Measurements from ENCODE around the gene HIVEP3.

Gene HIVEP3

GRCh38 chr1:41779360-41779759 is 139.4 kb downstream of the HIVEP3 start:
- no peak for DNase-seq

GRCh38 chr1:41777695-41778094 is 141.0 kb downstream of the HIVEP3 start:
- DNase-seq: no peak

GRCh38 chr1:41776891-41777441 is 141.8 kb downstream of the HIVEP3 start:
- no peak for DNase-seq

- no peak for DNase-seq
These were observed 142.7 kb downstream of the HIVEP3 start for GRCh38 chr1:41775956-41776585.

- no peak for DNase-seq
These were observed 144.2 kb downstream of the HIVEP3 start for GRCh38 chr1:41774471-41774990.

GRCh38 chr1:41773842-41774241 is 144.9 kb downstream of the HIVEP3 start:
- no peak for DNase-seq

GRCh38 chr1:41773144-41773591 is 145.6 kb downstream of the HIVEP3 start:
- DNase-seq: peak; percentile 88

- no peak for DNase-seq
These were observed 149.7 kb downstream of the HIVEP3 start for GRCh38 chr1:41769068-41769467.

GRCh38 chr1:41768583-41768982 is 150.1 kb downstream of the HIVEP3 start:
- DNase-seq: no peak

- DNase-seq: no peak
These were observed 150.9 kb downstream of the HIVEP3 start for GRCh38 chr1:41767534-41768525.

- no peak for DNase-seq
These were observed 152.2 kb downstream of the HIVEP3 start for GRCh38 chr1:41766546-41766945.

GRCh38 chr1:41766041-41766440 is 152.7 kb downstream of the HIVEP3 start:
- peak; percentile 20 for DNase-seq

- no peak for DNase-seq
These were observed 153.6 kb downstream of the HIVEP3 start for GRCh38 chr1:41765152-41765551.

GRCh38 chr1:41764656-41765055 is 154.1 kb downstream of the HIVEP3 start:
- DNase-seq: no peak

- no peak for DNase-seq
These were observed 155.9 kb downstream of the HIVEP3 start for GRCh38 chr1:41762777-41763176.

GRCh38 chr1:41762251-41762650 is 156.5 kb downstream of the HIVEP3 start:
- no peak for DNase-seq

GRCh38 chr1:41758904-41759548 is 159.7 kb downstream of the HIVEP3 start:
- peak; percentile 83 for DNase-seq

GRCh38 chr1:41758500-41758899 is 160.2 kb downstream of the HIVEP3 start:
- DNase-seq: peak; percentile 55

- no peak for DNase-seq
These were observed 164.2 kb downstream of the HIVEP3 start for GRCh38 chr1:41754540-41754939.

GRCh38 chr1:41752514-41753170 is 166.1 kb downstream of the HIVEP3 start:
- no peak for DNase-seq

- no peak for DNase-seq
These were observed 166.8 kb downstream of the HIVEP3 start for GRCh38 chr1:41751804-41752513.

All from fibroblast of skin of back (primary cell).